Activated CD4-positive, alpha-beta T cell treated with anti-CD3 and anti-CD28 coated beads, Interleukin-2, amount 10 ng/mL, durations not matched to agents 7 days and 5 days (primary cell): Measurements from ENCODE around the gene GHR. TPM values are rescaled to one million over a fixed set of nuclear protein-coding genes. Genes with fewer than 3 reads are reported as not detected.
"Not testable (repeated sequence)": the region's sequence is repeated elsewhere in the genome, so short reads cannot be mapped to it uniquely, and the experiment has no call there.

Experiments
- CTCF ChIA-PET: fragments of 350-600 bp; sonication (Branson Sonifier 250); formaldehyde crosslinking; loops from one replicate; lab custom pipeline; 2021; ENCODE audit warnings: antibody characterized with exemption; lab: Charles Lee
- POLR2A ChIA-PET: fragments of 350-600 bp; sonication (Branson Sonifier 250); formaldehyde crosslinking; loops from one replicate; lab custom pipeline; 2021; ENCODE audit warnings: antibody characterized with exemption; lab: Charles Lee
- DNase-seq: peaks from one replicate; pipeline ENCODE4 v3.0.0-alpha.2; 2020
- H3K27ac Mint-ChIP-seq: one replicate; pipeline ENCODE4 v1.8.0; 2021; ENCODE audit warnings: mild to moderate bottlenecking, moderate library complexity, mixed read lengths
- H3K27me3 Mint-ChIP-seq: one replicate; pipeline ENCODE4 v1.8.0; 2021; ENCODE audit warnings: mixed read lengths
- H3K36me3 Mint-ChIP-seq: one replicate; pipeline ENCODE4 v1.8.0; 2021; ENCODE audit warnings: low read depth, mixed read lengths
- H3K4me1 Mint-ChIP-seq: one replicate; pipeline ENCODE4 v1.8.0; 2021; ENCODE audit warnings: mixed read lengths
- H3K4me3 Mint-ChIP-seq: one replicate; pipeline ENCODE4 v1.8.0; 2021; ENCODE audit warnings: mild to moderate bottlenecking, moderate library complexity, mixed read lengths
- H3K9me3 Mint-ChIP-seq: one replicate; pipeline ENCODE4 v1.8.0; 2021; ENCODE audit warnings: mixed read lengths
- total RNA-seq, 2 experiments: library from RNA; stranded (reverse); gene quantifications; one replicate each; pipeline ENCODE4 v1.2.3, GENCODE V29; 2021

The GHR gene
- total RNA-seq, 2 experiments from 2014 or later: not detected

DNA sequence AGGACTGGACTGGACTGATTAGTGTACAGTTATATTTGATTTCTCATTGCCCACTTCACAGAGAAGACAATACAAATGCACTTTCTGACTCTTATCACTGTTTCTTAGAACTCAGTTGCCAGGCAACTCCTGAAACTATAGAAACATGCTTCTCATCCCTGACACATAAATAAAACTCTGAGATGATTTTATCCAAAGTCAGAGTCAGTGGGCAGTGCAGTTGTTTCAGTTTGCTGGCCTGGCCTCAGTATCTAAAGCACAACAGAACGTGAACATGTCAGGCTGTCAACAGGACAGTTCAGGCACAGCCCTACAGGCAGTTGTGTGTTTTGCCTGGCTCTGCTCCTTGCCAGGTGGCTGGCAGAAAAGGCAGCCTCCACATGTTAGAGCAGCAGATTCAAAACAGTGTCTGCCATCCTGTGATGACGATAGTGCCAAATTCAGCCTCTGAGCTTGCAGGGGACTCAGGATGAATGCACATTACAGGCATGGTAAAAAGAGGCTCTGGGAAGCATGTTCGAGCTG lies 268.2 kb downstream of the GHR start:
- Mint-ChIP-seq H3K4me3 (no peak overlapping the region), H3K4me1 (no peaks in the 10 kb centered on the region), H3K9me3 (no peaks in the 10 kb centered on the region), H3K27me3 (peaks cover 6% of the 10 kb centered on the region), H3K27ac (no peak overlapping the region), H3K36me3 (no peaks in the 10 kb centered on the region)
- DNase-seq: no peak
- ChIA-PET CTCF (no interaction called here), POLR2A (no interaction called here)

DNA sequence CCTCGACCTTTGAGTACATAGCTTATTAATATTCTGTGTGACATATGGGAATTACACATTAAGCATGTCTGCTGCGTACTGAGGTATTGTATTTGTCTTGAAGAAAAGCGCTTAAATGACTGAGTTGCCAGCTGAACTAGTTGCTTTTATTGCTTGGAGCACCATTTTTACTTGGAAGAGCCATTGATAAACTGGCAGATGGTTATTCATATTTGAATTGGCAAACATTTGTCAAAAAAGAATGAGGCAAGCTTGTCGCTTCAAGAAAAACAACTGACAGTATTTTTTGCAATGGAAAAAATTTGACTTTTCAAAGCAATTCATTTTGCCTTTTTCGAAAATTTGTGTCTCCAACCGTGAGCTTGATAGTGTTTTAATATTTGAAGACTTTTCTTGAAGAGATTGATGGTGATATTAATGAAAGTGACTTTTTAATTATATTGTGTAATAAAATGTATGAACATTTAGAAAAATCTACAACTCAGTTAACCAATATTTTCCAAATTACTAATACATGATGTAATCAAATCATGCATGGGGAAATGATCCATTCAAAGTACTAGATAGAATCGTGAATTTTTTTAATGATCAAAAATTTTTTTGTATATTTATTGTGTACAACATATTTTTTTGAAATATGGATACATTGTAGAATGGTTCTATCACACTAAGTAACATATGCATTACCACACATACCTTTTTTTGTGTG lies 278.3 kb downstream of the GHR start:
- Mint-ChIP-seq H3K4me3 (no peak overlapping the region), H3K27ac (no peak overlapping the region), H3K27me3 (peaks cover 18% of the 10 kb centered on the region), H3K9me3 (no peaks in the 10 kb centered on the region), H3K36me3 (no peaks in the 10 kb centered on the region), H3K4me1 (no peaks in the 10 kb centered on the region)
- DNase-seq: no peak
- POLR2A ChIA-PET: no interaction called here
- CTCF ChIA-PET: interaction anchor here (0.6 kb wide), 1 partner anchor 1101 kb away, joined by 3 read pairs; no protein-coding TSS in a partner anchor

DNA sequence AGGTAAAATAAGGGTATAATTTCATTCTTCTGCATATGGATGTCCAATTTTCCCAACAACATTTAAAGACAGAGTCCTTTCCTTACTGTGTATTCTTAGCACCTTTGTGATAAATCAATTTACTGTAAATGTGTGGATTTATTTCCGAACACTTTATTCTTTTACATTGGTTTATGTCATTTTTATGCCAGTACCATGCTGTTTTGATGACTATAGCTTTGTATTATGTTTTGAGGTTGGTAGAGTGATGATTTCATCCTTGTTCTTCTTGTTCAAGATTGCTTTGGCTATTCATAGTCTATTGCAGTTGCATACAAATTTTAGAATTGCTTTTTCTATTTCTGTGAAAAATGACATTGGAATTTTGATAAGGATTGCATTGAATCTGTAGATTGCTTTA lies 280.0 kb downstream of the GHR start:
- no peak overlapping the region for H3K4me3 Mint-ChIP-seq
- H3K27me3 Mint-ChIP-seq: peaks cover 24% of the 10 kb centered on the region
- DNase-seq: no peak
- no peaks in the 10 kb centered on the region for H3K9me3 Mint-ChIP-seq
- no peaks in the 10 kb centered on the region for H3K4me1 Mint-ChIP-seq
- no peak overlapping the region for H3K27ac Mint-ChIP-seq
- CTCF ChIA-PET: interaction anchor here (0.6 kb wide), 1 partner anchor 255 kb away, joined by 3 read pairs; no protein-coding TSS in a partner anchor
- POLR2A ChIA-PET: no interaction called here
- no peaks in the 10 kb centered on the region for H3K36me3 Mint-ChIP-seq

DNA sequence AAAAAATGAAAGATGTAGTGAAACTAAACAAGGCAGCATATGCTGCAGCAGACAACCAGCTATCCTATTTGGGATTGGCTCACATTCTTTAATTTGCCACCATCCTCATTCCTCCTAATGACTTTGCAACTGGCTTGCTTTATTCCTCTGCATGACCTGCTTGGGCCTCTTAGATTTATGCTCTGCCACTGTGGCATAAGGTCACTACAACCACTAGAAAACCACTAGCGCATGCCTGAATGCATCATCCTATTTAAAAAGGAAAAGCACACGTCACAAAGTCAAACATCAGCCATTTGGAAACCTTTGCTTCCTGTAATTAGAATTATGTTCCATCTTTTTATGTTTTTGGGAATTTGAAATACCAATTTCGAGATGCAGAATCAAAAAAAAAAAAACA lies 292.5 kb downstream of the GHR start:
- Mint-ChIP-seq H3K36me3 (no peaks in the 10 kb centered on the region), H3K9me3 (no peaks in the 10 kb centered on the region), H3K27ac (no peak overlapping the region), H3K4me3 (no peak overlapping the region), H3K27me3 (peaks cover 36% of the 10 kb centered on the region), H3K4me1 (peaks cover 23% of the 10 kb centered on the region)
- no peak for DNase-seq
- ChIA-PET POLR2A (no interaction called here), CTCF (interaction anchor here (1.5 kb wide), 1 partner anchor 11 kb away, joined by 3 read pairs; no protein-coding TSS in a partner anchor)

DNA sequence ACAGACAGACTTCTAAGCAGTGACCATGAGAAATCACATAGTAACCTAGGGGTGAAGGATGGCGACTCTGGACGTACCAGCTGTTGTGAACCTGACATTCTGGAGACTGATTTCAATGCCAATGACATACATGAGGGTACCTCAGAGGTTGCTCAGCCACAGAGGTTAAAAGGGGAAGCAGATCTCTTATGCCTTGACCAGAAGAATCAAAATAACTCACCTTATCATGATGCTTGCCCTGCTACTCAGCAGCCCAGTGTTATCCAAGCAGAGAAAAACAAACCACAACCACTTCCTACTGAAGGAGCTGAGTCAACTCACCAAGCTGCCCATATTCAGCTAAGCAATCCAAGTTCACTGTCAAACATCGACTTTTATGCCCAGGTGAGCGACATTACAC lies 295.4 kb downstream of the GHR start:
- H3K27ac Mint-ChIP-seq: peak overlapping the region; percentile 34

DNA sequence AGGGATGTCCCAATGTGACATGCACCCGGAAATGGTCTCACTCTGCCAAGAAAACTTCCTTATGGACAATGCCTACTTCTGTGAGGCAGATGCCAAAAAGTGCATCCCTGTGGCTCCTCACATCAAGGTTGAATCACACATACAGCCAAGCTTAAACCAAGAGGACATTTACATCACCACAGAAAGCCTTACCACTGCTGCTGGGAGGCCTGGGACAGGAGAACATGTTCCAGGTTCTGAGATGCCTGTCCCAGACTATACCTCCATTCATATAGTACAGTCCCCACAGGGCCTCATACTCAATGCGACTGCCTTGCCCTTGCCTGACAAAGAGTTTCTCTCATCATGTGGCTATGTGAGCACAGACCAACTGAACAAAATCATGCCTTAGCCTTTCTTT lies 295.8 kb downstream of the GHR start:
- Mint-ChIP-seq H3K27ac (peak overlapping the region; percentile 34), H3K4me1 (peaks cover 32% of the 10 kb centered on the region), H3K9me3 (no peaks in the 10 kb centered on the region), H3K36me3 (no peaks in the 10 kb centered on the region), H3K4me3 (peak overlapping the region; percentile 17), H3K27me3 (peaks cover 38% of the 10 kb centered on the region)
- ChIA-PET CTCF (interaction anchor here (1.0 to 1.4 kb wide), 2 partner anchors 22 to 26 kb away, joined by 3 to 6 read pairs; no protein-coding TSS in a partner anchor), POLR2A (interaction anchor here (0.7 kb wide), 1 partner anchor 193 kb away, joined by 4 read pairs; no protein-coding TSS in a partner anchor)
- DNase-seq: no peak

More for the DNA sequence above, 295.4 kb downstream of the GHR start:
- POLR2A ChIA-PET: interaction anchor here (0.7 kb wide), 1 partner anchor 194 kb away, joined by 4 read pairs; no protein-coding TSS in a partner anchor
- H3K9me3 Mint-ChIP-seq: no peaks in the 10 kb centered on the region
- DNase-seq: peak; percentile 50
- no peaks in the 10 kb centered on the region for H3K36me3 Mint-ChIP-seq
- CTCF ChIA-PET: interaction anchor here (1.0 to 1.4 kb wide), 2 partner anchors 23 to 26 kb away, joined by 3 to 6 read pairs; no protein-coding TSS in a partner anchor
- peaks cover 32% of the 10 kb centered on the region for H3K4me1 Mint-ChIP-seq
- peak overlapping the region; percentile 17 for H3K4me3 Mint-ChIP-seq
- peaks cover 41% of the 10 kb centered on the region for H3K27me3 Mint-ChIP-seq

DNA sequence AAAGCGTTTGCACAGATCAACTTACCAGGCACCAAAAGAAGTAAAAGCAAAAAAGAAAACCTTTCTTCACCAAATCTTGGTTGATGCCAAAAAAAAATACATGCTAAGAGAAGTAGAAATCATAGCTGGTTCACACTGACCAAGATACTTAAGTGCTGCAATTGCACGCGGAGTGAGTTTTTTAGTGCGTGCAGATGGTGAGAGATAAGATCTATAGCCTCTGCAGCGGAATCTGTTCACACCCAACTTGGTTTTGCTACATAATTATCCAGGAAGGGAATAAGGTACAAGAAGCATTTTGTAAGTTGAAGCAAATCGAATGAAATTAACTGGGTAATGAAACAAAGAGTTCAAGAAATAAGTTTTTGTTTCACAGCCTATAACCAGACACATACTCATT lies 297.0 kb downstream of the GHR start:
- H3K27me3 Mint-ChIP-seq: peaks cover 38% of the 10 kb centered on the region
- ChIA-PET CTCF (no interaction called here), POLR2A (no interaction called here)
- H3K27ac Mint-ChIP-seq: peak overlapping the region; percentile 82
- H3K4me3 Mint-ChIP-seq: peak overlapping the region; percentile 24
- peaks cover 32% of the 10 kb centered on the region for H3K4me1 Mint-ChIP-seq
- H3K9me3 Mint-ChIP-seq: no peaks in the 10 kb centered on the region
- DNase-seq: peak; percentile 29
- H3K36me3 Mint-ChIP-seq: no peaks in the 10 kb centered on the region

DNA sequence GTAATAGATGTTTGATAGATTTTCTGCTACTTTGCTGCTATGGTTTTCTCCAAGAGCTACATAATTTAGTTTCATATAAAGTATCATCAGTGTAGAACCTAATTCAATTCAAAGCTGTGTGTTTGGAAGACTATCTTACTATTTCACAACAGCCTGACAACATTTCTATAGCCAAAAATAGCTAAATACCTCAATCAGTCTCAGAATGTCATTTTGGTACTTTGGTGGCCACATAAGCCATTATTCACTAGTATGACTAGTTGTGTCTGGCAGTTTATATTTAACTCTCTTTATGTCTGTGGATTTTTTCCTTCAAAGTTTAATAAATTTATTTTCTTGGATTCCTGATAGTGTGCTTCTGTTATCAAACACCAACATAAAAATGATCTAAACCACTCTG lies 298.2 kb downstream of the GHR start:
- CTCF ChIA-PET: interaction anchor here (0.7 to 1.9 kb wide), 3 partner anchors 11 to 973 kb away, joined by 3 to 9 read pairs (median 3); no protein-coding TSS in a partner anchor
- no peak for DNase-seq
- no peaks in the 10 kb centered on the region for H3K9me3 Mint-ChIP-seq
- no peak overlapping the region for H3K27ac Mint-ChIP-seq
- no peaks in the 10 kb centered on the region for H3K36me3 Mint-ChIP-seq
- no peak overlapping the region for H3K4me3 Mint-ChIP-seq
- POLR2A ChIA-PET: no interaction called here
- H3K4me1 Mint-ChIP-seq: peaks cover 32% of the 10 kb centered on the region
- H3K27me3 Mint-ChIP-seq: peaks cover 45% of the 10 kb centered on the region

DNA sequence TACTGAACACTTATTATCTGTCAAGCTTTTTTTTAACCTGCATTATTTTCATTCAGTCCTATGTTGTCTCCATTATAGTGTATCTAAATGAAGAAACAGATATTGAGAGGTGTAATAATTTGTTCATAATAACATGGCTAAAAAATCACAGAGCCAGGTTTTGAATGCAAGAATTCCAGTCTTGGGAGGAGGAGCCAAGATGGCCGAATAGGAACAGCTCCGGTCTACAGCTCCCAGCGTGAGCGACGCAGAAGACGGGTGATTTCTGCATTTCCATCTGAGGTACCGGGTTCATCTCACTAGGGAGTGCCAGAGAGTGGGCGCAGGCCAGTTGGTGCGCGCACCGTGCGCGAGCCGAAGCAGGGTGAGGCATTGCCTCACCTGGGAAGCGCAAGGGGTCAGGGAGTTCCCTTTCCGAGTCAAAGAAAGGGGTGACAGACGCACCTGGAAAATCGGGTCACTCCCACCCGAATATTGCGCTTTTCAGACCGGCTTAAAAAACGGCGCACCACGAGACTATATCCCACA lies 311.4 kb downstream of the GHR start:
- H3K27ac Mint-ChIP-seq, H3K27me3 Mint-ChIP-seq, H3K9me3 Mint-ChIP-seq, POLR2A ChIA-PET, DNase-seq, H3K36me3 Mint-ChIP-seq, H3K4me1 Mint-ChIP-seq, CTCF ChIA-PET, H3K4me3 Mint-ChIP-seq: not testable (repeated sequence)

DNA sequence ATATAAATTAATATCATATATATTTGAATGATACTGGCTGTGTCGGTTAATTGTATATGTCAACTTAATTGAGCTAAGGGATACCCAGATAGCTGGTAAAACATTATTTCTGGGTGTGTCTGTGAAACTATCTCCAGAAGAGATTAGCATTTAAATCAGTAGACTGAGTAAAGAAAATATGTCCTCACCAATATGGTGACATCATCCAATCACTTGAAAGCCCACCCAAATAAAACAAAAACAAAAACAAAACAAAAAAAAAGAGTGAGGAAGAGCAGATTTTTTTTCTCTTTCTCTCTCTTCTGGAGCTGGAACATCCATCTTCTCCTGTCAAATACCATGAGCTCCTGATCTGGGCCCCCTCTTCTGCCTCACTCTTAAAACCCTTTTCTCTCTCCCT lies 317.7 kb downstream of the GHR start:
- Mint-ChIP-seq H3K4me1 (no peaks in the 10 kb centered on the region), H3K36me3 (no peaks in the 10 kb centered on the region), H3K9me3 (no peaks in the 10 kb centered on the region), H3K4me3 (no peak overlapping the region), H3K27ac (no peak overlapping the region), H3K27me3 (no peaks in the 10 kb centered on the region)
- ChIA-PET POLR2A (interaction anchor here (0.6 kb wide), 1 partner anchor 278 kb away, joined by 3 read pairs; no protein-coding TSS in a partner anchor), CTCF (interaction anchor here (1.2 kb wide), 1 partner anchor 22 kb away, joined by 3 read pairs; no protein-coding TSS in a partner anchor)
- DNase-seq: no peak

DNA sequence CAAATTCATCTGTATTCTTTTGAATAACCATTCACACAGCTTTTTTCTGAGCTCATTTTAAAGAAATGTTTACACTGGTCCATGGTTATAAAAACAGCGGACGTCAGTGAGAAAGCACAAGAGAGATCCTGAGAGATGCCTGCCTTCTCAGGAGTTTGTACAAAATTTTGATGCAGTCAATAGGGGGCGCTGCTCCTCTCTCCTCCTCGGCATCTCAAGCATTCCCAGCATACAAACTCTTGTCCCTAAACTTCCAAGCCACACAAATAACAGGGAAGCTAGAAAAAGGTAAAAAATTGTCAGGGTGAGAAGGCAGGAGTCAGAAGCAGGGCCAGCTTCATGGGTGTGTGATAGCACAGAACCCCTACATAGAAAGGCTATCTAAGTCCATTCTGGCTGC lies 322.2 kb downstream of the GHR start:
- Mint-ChIP-seq H3K9me3 (no peaks in the 10 kb centered on the region), H3K4me1 (peaks cover 10% of the 10 kb centered on the region), H3K27me3 (no peaks in the 10 kb centered on the region), H3K36me3 (no peaks in the 10 kb centered on the region), H3K27ac (no peak overlapping the region), H3K4me3 (no peak overlapping the region)
- POLR2A ChIA-PET: no interaction called here
- CTCF ChIA-PET: interaction anchor here (1.0 to 2.3 kb wide), 4 partner anchors 11 to 27 kb away, joined by 3 to 6 read pairs (median 4); partner anchors contain the start of gene CCDC152
- DNase-seq: no peak

DNA sequence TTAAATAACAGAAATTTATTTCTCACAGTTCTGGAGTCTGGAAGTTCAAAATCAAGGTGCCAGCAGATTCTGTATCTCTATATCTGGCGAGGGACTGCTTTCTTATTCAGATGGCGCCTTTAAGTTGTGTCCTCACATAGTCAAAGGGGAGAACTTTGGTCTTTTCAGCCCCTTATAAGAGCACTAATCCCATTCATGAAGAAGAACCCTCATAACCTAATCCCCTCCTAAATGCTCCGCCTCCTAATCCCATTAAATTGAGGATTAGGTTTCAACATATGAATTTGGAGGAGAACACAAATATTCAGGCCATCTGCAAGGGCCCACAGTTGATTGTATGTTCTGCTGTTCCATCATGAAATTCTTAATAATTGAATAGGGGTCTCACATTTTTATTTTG lies 322.6 kb downstream of the GHR start:
- ChIA-PET POLR2A (no interaction called here), CTCF (interaction anchor here (1.0 to 2.3 kb wide), 4 partner anchors 10 to 28 kb away, joined by 3 to 6 read pairs (median 4); partner anchors contain the start of gene CCDC152)
- Mint-ChIP-seq H3K27ac (no peak overlapping the region), H3K36me3 (no peaks in the 10 kb centered on the region), H3K9me3 (no peaks in the 10 kb centered on the region), H3K27me3 (no peaks in the 10 kb centered on the region), H3K4me3 (no peak overlapping the region), H3K4me1 (peaks cover 10% of the 10 kb centered on the region)
- DNase-seq: no peak

DNA sequence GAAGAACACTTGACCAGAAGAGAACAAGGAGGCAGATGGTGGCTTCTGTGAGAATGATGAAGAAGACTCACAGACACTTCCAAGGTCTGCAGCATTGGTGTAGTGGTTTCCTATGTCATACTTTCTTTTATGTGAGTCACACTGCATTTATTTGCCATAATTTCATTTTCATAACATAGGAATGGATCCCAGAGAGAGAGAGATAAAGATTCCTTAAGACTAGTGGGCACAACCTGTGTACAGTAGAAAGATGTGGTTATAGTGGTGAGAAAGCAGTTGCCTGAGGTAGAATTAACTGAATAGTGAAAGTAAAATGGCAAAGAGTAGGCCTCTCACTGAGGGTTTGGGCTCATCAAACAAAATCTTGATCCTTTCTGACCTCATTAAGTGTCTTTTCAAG lies 325.8 kb downstream of the GHR start:
- Mint-ChIP-seq H3K36me3 (no peaks in the 10 kb centered on the region), H3K27ac (no peak overlapping the region), H3K4me3 (no peak overlapping the region), H3K4me1 (peaks cover 10% of the 10 kb centered on the region), H3K9me3 (no peaks in the 10 kb centered on the region), H3K27me3 (peaks cover 3% of the 10 kb centered on the region)
- CTCF ChIA-PET: no interaction called here
- peak; percentile 7 for DNase-seq
- POLR2A ChIA-PET: no interaction called here
